Mucosa of stomach (tissue), 1 donor: ENCODE results near the gene BTBD9.
"Not testable (repeated sequence)": the region's sequence is repeated elsewhere in the genome, so short reads cannot be mapped to it uniquely, and the experiment has no call there.

ENCODE experiments used
- H3K27me3 ChIP-seq: one replicate; pipeline ENCODE4 v1.7.0; 2013; ENCODE audit warnings: mild to moderate bottlenecking, low read length; ENCODE audit not compliant: control insufficient read depth, insufficient read depth
- H3K36me3 ChIP-seq: one replicate; pipeline ENCODE4 v1.7.0; 2013; ENCODE audit warnings: low read length; ENCODE audit not compliant: control insufficient read depth, insufficient read depth
- H3K4me1 ChIP-seq: one replicate; pipeline ENCODE4 v1.7.0; 2013; ENCODE audit warnings: mild to moderate bottlenecking, low read length; ENCODE audit not compliant: control insufficient read depth, insufficient read depth
- H3K4me3 ChIP-seq: one replicate; pipeline ENCODE4 v1.7.0; 2013; ENCODE audit warnings: low read length
- H3K9ac ChIP-seq: one replicate; pipeline ENCODE4 v1.7.0; 2013; ENCODE audit warnings: mild to moderate bottlenecking, low read length, moderate library complexity
- H3K9me3 ChIP-seq: one replicate; pipeline ENCODE4 v1.7.0; 2013; ENCODE audit warnings: mild to moderate bottlenecking, low read length, moderate library complexity; ENCODE audit not compliant: control insufficient read depth
- donor health status: Pancreatic carcinoma.

BTBD9 gene

GRCh38 chr6:38427492-38428210, 212.1 kb downstream of the BTBD9 start:
- Histone ChIP-seq H3K27me3 (no peaks in the 10 kb centered on the region), H3K4me3 (no peak overlapping the region), H3K36me3 (no peaks in the 10 kb centered on the region)

GRCh38 chr6:38425788-38426488, 213.8 kb downstream of the BTBD9 start:
- not testable (repeated sequence) for H3K27me3 ChIP-seq, H3K9me3 ChIP-seq, H3K9ac ChIP-seq, H3K36me3 ChIP-seq, H3K4me1 ChIP-seq, H3K4me3 ChIP-seq

More at GRCh38 chr6:38427492-38428210, 212.1 kb downstream of the BTBD9 start:
- H3K9me3 ChIP-seq, result no peaks in the 10 kb centered on the region
- H3K9ac ChIP-seq, result no peak overlapping the region
- no peaks in the 10 kb centered on the region for H3K4me1 ChIP-seq

- Histone ChIP-seq H3K9me3 (no peaks in the 10 kb centered on the region), H3K4me3 (no peak overlapping the region), H3K9ac (no peak overlapping the region), H3K27me3 (no peaks in the 10 kb centered on the region), H3K4me1 (no peaks in the 10 kb centered on the region), H3K36me3 (no peaks in the 10 kb centered on the region)
Observed at GRCh38 chr6:38423746-38424145, 216.0 kb downstream of the BTBD9 start.

- H3K9ac ChIP-seq, result no peak overlapping the region
- H3K36me3 ChIP-seq, result no peaks in the 10 kb centered on the region
- H3K27me3 ChIP-seq, result no peaks in the 10 kb centered on the region
- H3K4me1 ChIP-seq, result no peaks in the 10 kb centered on the region
- H3K4me3 ChIP-seq, result no peak overlapping the region
- H3K9me3 ChIP-seq, result no peaks in the 10 kb centered on the region
Observed at GRCh38 chr6:38420207-38420606, 219.5 kb downstream of the BTBD9 start.

- Histone ChIP-seq H3K36me3 (no peaks in the 10 kb centered on the region), H3K4me1 (no peaks in the 10 kb centered on the region), H3K9me3 (no peaks in the 10 kb centered on the region), H3K4me3 (no peak overlapping the region), H3K9ac (no peak overlapping the region), H3K27me3 (no peaks in the 10 kb centered on the region)
Observed at GRCh38 chr6:38417521-38417920, 222.2 kb downstream of the BTBD9 start.

GRCh38 chr6:38415231-38416005, 224.3 kb downstream of the BTBD9 start:
- no peak overlapping the region for H3K9ac ChIP-seq
- H3K36me3 ChIP-seq, result no peaks in the 10 kb centered on the region
- no peak overlapping the region for H3K4me3 ChIP-seq
- no peaks in the 10 kb centered on the region for H3K9me3 ChIP-seq
- no peaks in the 10 kb centered on the region for H3K4me1 ChIP-seq
- H3K27me3 ChIP-seq, result no peaks in the 10 kb centered on the region

GRCh38 chr6:38413102-38413800, 226.5 kb downstream of the BTBD9 start:
- Histone ChIP-seq H3K4me3 (no peak overlapping the region), H3K36me3 (no peaks in the 10 kb centered on the region), H3K27me3 (no peaks in the 10 kb centered on the region), H3K9ac (no peak overlapping the region), H3K4me1 (no peaks in the 10 kb centered on the region), H3K9me3 (no peaks in the 10 kb centered on the region)

- H3K9ac ChIP-seq, result no peak overlapping the region
- H3K9me3 ChIP-seq, result no peaks in the 10 kb centered on the region
- peaks cover 5% of the 10 kb centered on the region for H3K4me1 ChIP-seq
- no peaks in the 10 kb centered on the region for H3K36me3 ChIP-seq
- H3K4me3 ChIP-seq, result no peak overlapping the region
- no peaks in the 10 kb centered on the region for H3K27me3 ChIP-seq
Observed at GRCh38 chr6:38407192-38407591, 232.5 kb downstream of the BTBD9 start.

- no peaks in the 10 kb centered on the region for H3K36me3 ChIP-seq
- no peak overlapping the region for H3K4me3 ChIP-seq
- no peaks in the 10 kb centered on the region for H3K27me3 ChIP-seq
- H3K4me1 ChIP-seq, result peaks cover 5% of the 10 kb centered on the region
- H3K9me3 ChIP-seq, result no peaks in the 10 kb centered on the region
- H3K9ac ChIP-seq, result no peak overlapping the region
Observed at GRCh38 chr6:38406096-38406495, 233.6 kb downstream of the BTBD9 start.

- Histone ChIP-seq H3K36me3 (no peaks in the 10 kb centered on the region), H3K9me3 (no peaks in the 10 kb centered on the region), H3K4me3 (no peak overlapping the region), H3K4me1 (peaks cover 9% of the 10 kb centered on the region), H3K27me3 (no peaks in the 10 kb centered on the region), H3K9ac (no peak overlapping the region)
Observed at GRCh38 chr6:38404900-38405556, 234.7 kb downstream of the BTBD9 start.

GRCh38 chr6:38404355-38404754, 235.4 kb downstream of the BTBD9 start:
- H3K4me1 ChIP-seq, result peaks cover 12% of the 10 kb centered on the region
- no peaks in the 10 kb centered on the region for H3K27me3 ChIP-seq
- no peaks in the 10 kb centered on the region for H3K9me3 ChIP-seq
- H3K9ac ChIP-seq, result no peak overlapping the region
- no peaks in the 10 kb centered on the region for H3K36me3 ChIP-seq
- no peak overlapping the region for H3K4me3 ChIP-seq
